T-helper 17 cell (primary cell): ENCODE measurements around the gene ZNF865. TPM values are rescaled to one million over a fixed set of nuclear protein-coding genes. Genes with fewer than 3 reads are reported as not detected.

Source experiments
- ATAC-seq: fragments of 150-1000 bp; cut with Tn5 transposase; 2 replicates; pipeline ENCODE4 v1.10.0; 2021; ENCODE audit warnings: mild to moderate bottlenecking, moderate library complexity
- DNase-seq, 3 donors: peaks; one replicate each; pipeline versions ENCODE4 v3.0.0 to v3.0.0-alpha.2; 2020 to 2021
- H3K9me3 ChIP-seq: one replicate; pipeline ENCODE4 v1.7.0; 2013; ENCODE audit warnings: low read length, mild to moderate bottlenecking; ENCODE audit not compliant: control insufficient read depth, poor library complexity, severe bottlenecking
- H3K27ac Mint-ChIP-seq: one replicate; pipeline ENCODE4 v1.8.0; 2022; ENCODE audit warnings: mild to moderate bottlenecking, moderate library complexity, mixed read lengths
- H3K27me3 Mint-ChIP-seq: one replicate; pipeline ENCODE4 v1.8.0; 2022; ENCODE audit warnings: mixed read lengths
- H3K36me3 Mint-ChIP-seq: one replicate; pipeline ENCODE4 v1.8.0; 2022; ENCODE audit warnings: low read depth, mixed read lengths
- H3K4me1 Mint-ChIP-seq: one replicate; pipeline ENCODE4 v1.8.0; 2022; ENCODE audit warnings: mild to moderate bottlenecking, mixed read lengths
- H3K4me3 Mint-ChIP-seq: one replicate; pipeline ENCODE4 v1.8.0; 2022; ENCODE audit warnings: mild to moderate bottlenecking, moderate library complexity, mixed read lengths
- total RNA-seq, 4 donors: library from RNA in 2 of 4; stranded (reverse) in 2 of 4; gene quantifications; one replicate each; pipeline ENCODE4 v1.2.3 and lab custom pipeline; 2022 to 2026

Gene ZNF865
- total RNA-seq, 2 donors from 2014 or later = 12.6 to 12.8 TPM

- Mint-ChIP-seq H3K4me1 (peaks cover 48% of the 10 kb centered on the region), H3K27me3 (no peaks in the 10 kb centered on the region), H3K27ac (peak overlapping the region; percentile 90), H3K4me3 (no peak overlapping the region), H3K36me3 (peaks cover 9% of the 10 kb centered on the region)
- no peak for DNase-seq
- no peaks in the 10 kb centered on the region for H3K9me3 ChIP-seq
- no peak for ATAC-seq
These were observed 55.5 kb downstream of the ZNF865 start for GRCh38 chr19:55660991-55661390.

GRCh38 chr19:55661826-55662225 is 56.4 kb downstream of the ZNF865 start:
- Mint-ChIP-seq H3K4me3 (no peak overlapping the region), H3K27me3 (no peaks in the 10 kb centered on the region), H3K4me1 (peaks cover 44% of the 10 kb centered on the region), H3K36me3 (peaks cover 9% of the 10 kb centered on the region), H3K27ac (no peak overlapping the region)
- ATAC-seq (no peak), DNase-seq (no peak)
- H3K9me3 ChIP-seq = no peaks in the 10 kb centered on the region

- no peaks in the 10 kb centered on the region for H3K9me3 ChIP-seq
- DNase-seq (no peak), ATAC-seq (no peak)
- Mint-ChIP-seq H3K4me3 (no peak overlapping the region), H3K36me3 (peaks cover 9% of the 10 kb centered on the region), H3K27ac (no peak overlapping the region), H3K27me3 (no peaks in the 10 kb centered on the region), H3K4me1 (peaks cover 40% of the 10 kb centered on the region)
These were observed 58.5 kb downstream of the ZNF865 start for GRCh38 chr19:55663846-55664536.

GRCh38 chr19:55666343-55667005 is 61.0 kb downstream of the ZNF865 start:
- H3K9me3 ChIP-seq = no peaks in the 10 kb centered on the region
- ATAC-seq (no peak), DNase-seq (no peak)
- Mint-ChIP-seq H3K27ac (no peak overlapping the region), H3K4me1 (peaks cover 44% of the 10 kb centered on the region), H3K4me3 (no peak overlapping the region), H3K36me3 (peaks cover 5% of the 10 kb centered on the region), H3K27me3 (no peaks in the 10 kb centered on the region)

Other genes starting within 250 kb of the ZNF865 start
- under 1 TPM in 1 of 2 donors, not detected in 1; 0.07 TPM for gene GARIN5B, start 242.4 kb upstream of the ZNF865 start, total RNA-seq
- under 1 TPM; 0.25 to 0.89 TPM for gene IL11, start 235.2 kb upstream of the ZNF865 start, total RNA-seq
- gene TMEM190, start 228.8 kb upstream of the ZNF865 start, total RNA-seq = not detected
- 10 to 100 TPM; 14.6 to 19.5 TPM for gene TMEM238, start 221.4 kb upstream of the ZNF865 start, total RNA-seq
- 1,000 to 10,000 TPM; 3,164 to 3,616 TPM for gene RPL28, start 219.7 kb upstream of the ZNF865 start, total RNA-seq
- 10 to 100 TPM; 64.6 to 78.1 TPM for gene UBE2S, start 197.9 kb upstream of the ZNF865 start, total RNA-seq
- gene SHISA7, start 162.3 kb upstream of the ZNF865 start, total RNA-seq = not detected
- 1 to 10 TPM; 6.5 to 7.2 TPM for gene ISOC2, start 144.0 kb upstream of the ZNF865 start, total RNA-seq
- gene C19orf85, start 140.9 kb upstream of the ZNF865 start, total RNA-seq = not detected
- gene ZNF628, start 129.0 kb upstream of the ZNF865 start, total RNA-seq = 10 to 100 TPM; 19.4 to 25.5 TPM
- 10 to 100 TPM in 1 of 2 donors, 1 to 10 TPM in 1; 9.1 to 11.9 TPM for gene NAT14, start 120.5 kb upstream of the ZNF865 start, total RNA-seq
- gene SSC5D, start 117.2 kb upstream of the ZNF865 start, total RNA-seq = under 1 TPM; 0.08 to 0.47 TPM
- gene SBK2, start 68.5 kb upstream of the ZNF865 start, total RNA-seq = not detected
- not detected for gene SBK3, start 60.1 kb upstream of the ZNF865 start, total RNA-seq
- gene ZNF579, start 24.8 kb upstream of the ZNF865 start, total RNA-seq = 1 to 10 TPM; 5.9 to 6.2 TPM
- 10 to 100 TPM in 1 of 2 donors, 1 to 10 TPM in 1; 9.2 to 10.7 TPM for gene FIZ1, start 6.1 kb upstream of the ZNF865 start, total RNA-seq
- gene ZNF524, start 5.4 kb upstream of the ZNF865 start, total RNA-seq = 10 to 100 TPM; 16.6 to 17.0 TPM
- 10 to 100 TPM; 11.3 to 13.8 TPM for gene ZNF784, start 18.9 kb downstream of the ZNF865 start, total RNA-seq
- 10 to 100 TPM; 40.3 to 41.8 TPM for gene ZNF580, start 35.4 kb downstream of the ZNF865 start, total RNA-seq
- gene ZNF581, start 38.0 kb downstream of the ZNF865 start, total RNA-seq = 10 to 100 TPM; 24.7 to 26.3 TPM
- 1 to 10 TPM; 1.1 to 1.6 TPM for gene CCDC106, start 42.6 kb downstream of the ZNF865 start, total RNA-seq
- 100 to 1,000 TPM; 248 to 258 TPM for gene U2AF2, start 49.4 kb downstream of the ZNF865 start, total RNA-seq
- 10 to 100 TPM; 42.5 to 44.1 TPM for gene EPN1, start 69.6 kb downstream of the ZNF865 start, total RNA-seq
- gene NLRP9, start 132.8 kb downstream of the ZNF865 start, total RNA-seq = not detected
- not detected for gene RFPL4A, start 153.4 kb downstream of the ZNF865 start, total RNA-seq
- gene RFPL4AL1, start 163.5 kb downstream of the ZNF865 start, total RNA-seq = not detected
- gene NLRP11, start 226.4 kb downstream of the ZNF865 start, total RNA-seq = not detected
- gene NLRP4, start 230.9 kb downstream of the ZNF865 start, total RNA-seq = not detected